WTC11 (cell line): ENCODE results near the gene P3H1. TPM values are rescaled to one million over a fixed set of nuclear protein-coding genes. Genes with fewer than 3 reads are reported as not detected.

Experiments used
- ATAC-seq: fragments of 200-7000 bp; cut with Tn5 transposase; 2 replicates; pipeline ENCODE4 v1.10.0; 2021; ENCODE audit warnings: mild to moderate bottlenecking, moderate library complexity
- CTCF ChIA-PET: fragments of 300-600 bp; sonication (Branson Sonifier 250); formaldehyde crosslinking; loops from one replicate; lab custom pipeline; 2021; ENCODE audit warnings: antibody characterized with exemption; lab: Charles Lee
- POLR2A ChIA-PET: fragments of 350-600 bp; sonication (Branson Sonifier 250); formaldehyde crosslinking; loops from one replicate; lab custom pipeline; 2021; ENCODE audit warnings: antibody characterized with exemption; lab: Charles Lee
- DNase-seq: peaks from one replicate; pipeline ENCODE4 v3.0.0; 2021; ENCODE audit warnings: low spot score
- H3K27ac Mint-ChIP-seq: 2 replicates; pipeline ENCODE4 v1.8.0; 2021; ENCODE audit warnings: mixed read lengths
- H3K27me3 Mint-ChIP-seq: 2 replicates; pipeline ENCODE4 v1.8.0; 2021; ENCODE audit warnings: low read depth, mild to moderate bottlenecking, moderate library complexity, mixed read lengths
- H3K36me3 Mint-ChIP-seq: 2 replicates; pipeline ENCODE4 v1.8.0; 2021; ENCODE audit warnings: mixed read lengths
- H3K4me1 Mint-ChIP-seq: 2 replicates; pipeline ENCODE4 v1.8.0; 2022; ENCODE audit warnings: mixed read lengths
- H3K4me3 Mint-ChIP-seq: 2 replicates; pipeline ENCODE4 v1.8.0; 2021; ENCODE audit warnings: mild to moderate bottlenecking, moderate library complexity, mixed read lengths
- H3K9me3 Mint-ChIP-seq: 2 replicates; pipeline ENCODE4 v1.8.0; 2021; ENCODE audit warnings: mixed read lengths
- ATF2 ChIP-seq: sonication (generic); formaldehyde crosslinking; IDR thresholded peaks from 2 replicates; pipeline ENCODE4 v1.8.1; 2022; ENCODE audit warnings: low read depth, missing genetic modification reagents, borderline replicate concordance
- ATF6 ChIP-seq: sonication (generic); formaldehyde crosslinking; IDR thresholded peaks from 2 replicates; pipeline ENCODE4 v1.8.1; 2023; ENCODE audit warnings: mild to moderate bottlenecking, missing genetic modification reagents
- CREB1 ChIP-seq: sonication (generic); formaldehyde crosslinking; IDR thresholded peaks from 2 replicates; pipeline ENCODE4 v1.8.0; 2023; ENCODE audit warnings: mild to moderate bottlenecking, missing genetic modification reagents
- ELF4 ChIP-seq: sonication (generic); formaldehyde crosslinking; IDR thresholded peaks from 2 replicates; pipeline ENCODE4 v1.8.1; 2022; ENCODE audit warnings: low read depth, mild to moderate bottlenecking, moderate library complexity, missing genetic modification reagents
- ESRRA ChIP-seq: sonication (generic); formaldehyde crosslinking; IDR thresholded peaks from 2 replicates; pipeline ENCODE4 v1.8.1; 2022; ENCODE audit warnings: mild to moderate bottlenecking, missing genetic modification reagents, borderline replicate concordance
- ETV6 ChIP-seq: sonication (generic); formaldehyde crosslinking; IDR thresholded peaks from 2 replicates; pipeline ENCODE4 v1.8.1; 2022; ENCODE audit warnings: mild to moderate bottlenecking, missing genetic modification reagents
- GRHL2 ChIP-seq: fragments of 250-450 bp; sonication (Bioruptor Pico); IDR thresholded peaks from 2 replicates; pipeline ENCODE4 v1.8.0; 2022; ENCODE audit warnings: mild to moderate bottlenecking, moderate library complexity; ENCODE audit not compliant: insufficient replicate concordance, severe bottlenecking
- JUN ChIP-seq: sonication (generic); formaldehyde crosslinking; IDR thresholded peaks from 2 replicates; pipeline ENCODE4 v1.8.0; 2023; ENCODE audit warnings: mild to moderate bottlenecking, missing genetic modification reagents
- NFE2L1 ChIP-seq: sonication (generic); formaldehyde crosslinking; IDR thresholded peaks from 2 replicates; pipeline ENCODE4 v1.8.1; 2023; ENCODE audit warnings: missing genetic modification reagents
- NR1H2 ChIP-seq: sonication (generic); formaldehyde crosslinking; IDR thresholded peaks from 2 replicates; pipeline ENCODE4 v1.9.0; 2021; ENCODE audit warnings: mild to moderate bottlenecking, moderate library complexity, missing genetic modification reagents
- NR3C1 ChIP-seq: sonication (generic); formaldehyde crosslinking; conservative IDR thresholded peaks from 2 replicates; pipeline ENCODE4 v1.8.1; 2023; ENCODE audit warnings: low read depth, mild to moderate bottlenecking, missing genetic modification reagents
- PRRX2 ChIP-seq: fragments of 250-450 bp; sonication (Bioruptor Pico); IDR thresholded peaks from 2 replicates; pipeline ENCODE4 v1.8.0; 2021; ENCODE audit warnings: mild to moderate bottlenecking
- SOX15 ChIP-seq: fragments of 250-450 bp; sonication (Bioruptor Pico); IDR thresholded peaks from 2 replicates; pipeline ENCODE4 v1.9.0; 2021; ENCODE audit warnings: mild to moderate bottlenecking
- ZBTB21 ChIP-seq: sonication (generic); formaldehyde crosslinking; IDR thresholded peaks from 2 replicates; pipeline ENCODE4 v1.8.1; 2023; ENCODE audit warnings: mild to moderate bottlenecking, missing genetic modification reagents, borderline replicate concordance
- ZNF219 ChIP-seq: sonication (generic); formaldehyde crosslinking; IDR thresholded peaks from 2 replicates; pipeline ENCODE4 v1.8.0; 2023; ENCODE audit warnings: missing genetic modification reagents, mild to moderate bottlenecking, borderline replicate concordance
- ZNF512 ChIP-seq: sonication (generic); formaldehyde crosslinking; IDR thresholded peaks from 2 replicates; pipeline ENCODE4 v1.8.1; 2022; ENCODE audit warnings: missing genetic modification reagents, borderline replicate concordance
- total RNA-seq: library from RNA; stranded (reverse); gene quantifications from 3 replicates; pipeline ENCODE4 v1.2.3, GENCODE V29; 2021
- TF ChIP-seq, protein P1 (sequence below): fragments of 250-450 bp; sonication (Bioruptor Pico); IDR thresholded peaks from 2 replicates; pipeline ENCODE4 v1.8.0; 2021; ENCODE audit warnings: mild to moderate bottlenecking
- TF ChIP-seq, protein P2 (sequence below): sonication (generic); formaldehyde crosslinking; IDR thresholded peaks from 2 replicates; pipeline ENCODE4 v1.8.1; 2023; ENCODE audit warnings: mild to moderate bottlenecking, missing genetic modification reagents, borderline replicate concordance

The P3H1 gene
- total RNA-seq, 1 experiment from 2014 or later, result 95.1 TPM

DNA sequence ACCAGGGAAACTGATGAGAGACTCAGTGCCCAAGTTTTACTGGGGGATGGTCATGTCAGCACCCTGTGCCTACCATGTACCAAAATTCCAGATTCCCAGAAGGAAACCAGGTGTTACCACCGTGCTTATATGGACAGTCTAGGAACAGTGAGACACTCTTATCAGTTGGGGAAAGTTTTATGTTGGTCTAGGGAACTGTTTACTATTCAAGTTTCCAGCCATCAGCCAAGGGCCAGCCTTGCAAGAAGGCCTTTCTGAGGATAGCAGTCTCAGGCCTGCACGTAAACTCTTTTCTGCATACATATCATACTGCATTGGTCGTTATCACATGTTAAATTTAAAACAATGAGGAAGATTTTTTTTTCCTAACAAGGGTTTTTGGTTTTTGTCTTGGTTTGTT is 30.6 kb upstream of the P3H1 start:
- no peak overlapping the region for H3K4me3 Mint-ChIP-seq
- H3K27ac Mint-ChIP-seq, result no peak overlapping the region
- ATAC-seq (no peak), DNase-seq (no peak)
- no peaks in the 10 kb centered on the region; the same call in none of the 2 replicates for H3K27me3 Mint-ChIP-seq
- ChIA-PET POLR2A (no interaction called here), CTCF (no interaction called here)
- no peaks in the 10 kb centered on the region for H3K4me1 Mint-ChIP-seq
- H3K9me3 Mint-ChIP-seq, result peaks cover 6% of the 10 kb centered on the region; the same call in 1 of the 2 replicates
- TF ChIP-seq ETV6 (CRISPR knock-in tag), result no peak
- no peak for TF ChIP-seq ESRRA (CRISPR knock-in tag)
- no peak for TF ChIP-seq NR3C1 (CRISPR knock-in tag)
- TF ChIP-seq ZBTB21 (CRISPR knock-in tag), result no peak
- no peak for TF ChIP-seq SOX15 (CRISPR knock-in tag)
- TF ChIP-seq ATF2 (CRISPR knock-in tag), result no peak
- TF ChIP-seq ATF6 (CRISPR knock-in tag), result no peak
- TF ChIP-seq PRRX2 (CRISPR knock-in tag), result no peak
- TF ChIP-seq CREB1 (CRISPR knock-in tag), result no peak
- TF ChIP-seq ZNF219 (CRISPR knock-in tag), result no peak
- no peak for TF ChIP-seq GRHL2 (CRISPR knock-in tag)
- no peak for TF ChIP-seq ZNF512
- TF ChIP-seq, protein P1, sequence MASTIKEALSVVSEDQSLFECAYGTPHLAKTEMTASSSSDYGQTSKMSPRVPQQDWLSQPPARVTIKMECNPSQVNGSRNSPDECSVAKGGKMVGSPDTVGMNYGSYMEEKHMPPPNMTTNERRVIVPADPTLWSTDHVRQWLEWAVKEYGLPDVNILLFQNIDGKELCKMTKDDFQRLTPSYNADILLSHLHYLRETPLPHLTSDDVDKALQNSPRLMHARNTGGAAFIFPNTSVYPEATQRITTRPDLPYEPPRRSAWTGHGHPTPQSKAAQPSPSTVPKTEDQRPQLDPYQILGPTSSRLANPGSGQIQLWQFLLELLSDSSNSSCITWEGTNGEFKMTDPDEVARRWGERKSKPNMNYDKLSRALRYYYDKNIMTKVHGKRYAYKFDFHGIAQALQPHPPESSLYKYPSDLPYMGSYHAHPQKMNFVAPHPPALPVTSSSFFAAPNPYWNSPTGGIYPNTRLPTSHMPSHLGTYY, result no peak
- no peak for TF ChIP-seq NR1H2
- no peak for TF ChIP-seq NFE2L1 (CRISPR knock-in tag)
- TF ChIP-seq, protein P2, sequence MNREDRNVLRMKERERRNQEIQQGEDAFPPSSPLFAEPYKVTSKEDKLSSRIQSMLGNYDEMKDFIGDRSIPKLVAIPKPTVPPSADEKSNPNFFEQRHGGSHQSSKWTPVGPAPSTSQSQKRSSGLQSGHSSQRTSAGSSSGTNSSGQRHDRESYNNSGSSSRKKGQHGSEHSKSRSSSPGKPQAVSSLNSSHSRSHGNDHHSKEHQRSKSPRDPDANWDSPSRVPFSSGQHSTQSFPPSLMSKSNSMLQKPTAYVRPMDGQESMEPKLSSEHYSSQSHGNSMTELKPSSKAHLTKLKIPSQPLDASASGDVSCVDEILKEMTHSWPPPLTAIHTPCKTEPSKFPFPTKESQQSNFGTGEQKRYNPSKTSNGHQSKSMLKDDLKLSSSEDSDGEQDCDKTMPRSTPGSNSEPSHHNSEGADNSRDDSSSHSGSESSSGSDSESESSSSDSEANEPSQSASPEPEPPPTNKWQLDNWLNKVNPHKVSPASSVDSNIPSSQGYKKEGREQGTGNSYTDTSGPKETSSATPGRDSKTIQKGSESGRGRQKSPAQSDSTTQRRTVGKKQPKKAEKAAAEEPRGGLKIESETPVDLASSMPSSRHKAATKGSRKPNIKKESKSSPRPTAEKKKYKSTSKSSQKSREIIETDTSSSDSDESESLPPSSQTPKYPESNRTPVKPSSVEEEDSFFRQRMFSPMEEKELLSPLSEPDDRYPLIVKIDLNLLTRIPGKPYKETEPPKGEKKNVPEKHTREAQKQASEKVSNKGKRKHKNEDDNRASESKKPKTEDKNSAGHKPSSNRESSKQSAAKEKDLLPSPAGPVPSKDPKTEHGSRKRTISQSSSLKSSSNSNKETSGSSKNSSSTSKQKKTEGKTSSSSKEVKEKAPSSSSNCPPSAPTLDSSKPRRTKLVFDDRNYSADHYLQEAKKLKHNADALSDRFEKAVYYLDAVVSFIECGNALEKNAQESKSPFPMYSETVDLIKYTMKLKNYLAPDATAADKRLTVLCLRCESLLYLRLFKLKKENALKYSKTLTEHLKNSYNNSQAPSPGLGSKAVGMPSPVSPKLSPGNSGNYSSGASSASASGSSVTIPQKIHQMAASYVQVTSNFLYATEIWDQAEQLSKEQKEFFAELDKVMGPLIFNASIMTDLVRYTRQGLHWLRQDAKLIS, result no peak
- TF ChIP-seq JUN (CRISPR knock-in tag), result no peak
- TF ChIP-seq ELF4, result no peak
- H3K36me3 Mint-ChIP-seq, result no peaks in the 10 kb centered on the region
